Heart left ventricle (tissue), 16 donors: ENCODE measurements around the gene SGTA. TPM values are rescaled to one million over a fixed set of nuclear protein-coding genes. Genes with fewer than 3 reads are reported as not detected.

Source experiments
- ATAC-seq, 4 donors: fragments of 200-7000 bp; cut with Tn5 transposase; one replicate each; pipeline ENCODE4 v1.9.1; 2020 to 2022; ENCODE audit warnings: moderate library complexity in 4 of 4, mild to moderate bottlenecking in 3 of 4, moderate number of reproducible peaks in 1 of 4
- DNase-seq, 5 donors: peaks; one replicate each; pipeline ENCODE4 v3.0.0-alpha.2; 2020
- H3K27ac ChIP-seq, 12 donors: fragments of 200-600 bp; sonication (generic) in 4 of 12; one replicate each; pipeline versions ENCODE4 v1.5.0 to v1.8.0; 2016 to 2022; ENCODE audit warnings: mild to moderate bottlenecking in 2 of 12
- H3K27me3 ChIP-seq, 9 donors: fragments of 200-600 bp; sonication (generic) in 2 of 9; one replicate each; pipeline versions ENCODE4 v1.5.1 to v1.8.0; 2016 to 2022; ENCODE audit warnings: mild to moderate bottlenecking in 3 of 9
- H3K36me3 ChIP-seq, 9 donors: fragments of 200-600 bp; sonication (generic) in 2 of 9; one replicate each; pipeline versions ENCODE4 v1.5.0 to v1.8.0; 2018 to 2022; ENCODE audit warnings: mild to moderate bottlenecking in 2 of 9
- H3K4me1 ChIP-seq, 12 donors: fragments of 200-600 bp; sonication (generic) in 4 of 12; one replicate each; pipeline versions ENCODE4 v1.5.0 to v1.8.0; 2016 to 2022; ENCODE audit warnings: mild to moderate bottlenecking in 3 of 12
- H3K4me3 ChIP-seq, 12 donors: fragments of 200-600 bp; sonication (generic) in 4 of 12; one replicate each; pipeline versions ENCODE4 v1.5.0 to v1.8.0; 2017 to 2022; ENCODE audit warnings: mild to moderate bottlenecking in 9 of 12, moderate library complexity in 4 of 12
- H3K9me3 ChIP-seq, 12 donors: fragments of 200-600 bp; sonication (generic) in 4 of 12; one replicate each; pipeline versions ENCODE4 v1.5.0 to v1.8.0; 2016 to 2022; ENCODE audit warnings: mild to moderate bottlenecking in 1 of 12
- POLR2A ChIP-seq, 2 donors: fragments of 450-650 bp; IDR thresholded peaks; one replicate each; pipeline ENCODE4 v1.6.1; 2017; ENCODE audit warnings: antibody characterized with exemption in 2 of 2, mild to moderate bottlenecking in 2 of 2, moderate library complexity in 2 of 2
- WGBS, 4 donors: extraction: QIAGEN DNeasy Blood & Tissue Kit in 2 of 4; methylation state at CpG; one replicate each; pipeline versions ENCODE4 v1.1.5 to v1.1.7; 2013 to 2018; 5-methylcytosine and 5-hydroxymethylcytosine counted together
- intact Hi-C, 10 donors: fragments of 100-400 bp; cut with DNase I; formaldehyde crosslinking; loops; one replicate each; pipeline versions ENCODE4 v1.11.1 to v1.14.2; 2022
- polyA plus RNA-seq, 2 donors: library from polyadenylated mRNA; stranded (reverse); fragments of 200-250 nt; gene quantifications; one replicate each; pipeline ENCODE4 v1.2.3, GENCODE V29; 2013
- total RNA-seq, 9 donors: library from RNA; depleted of rRNA in 2 of 9; stranded (reverse); fragments of >200 nt in 2 of 9; fragmentation: NEBNext Ultra II Directional in 3 of 9; extraction: Animal tissue kit (Norgen Biotek cat#: 25700) in 3 of 9; gene quantifications; one replicate each; pipeline versions ENCODE4 v1.1.0 to v1.2.4, GENCODE V29; 2016 to 2023
- TF ChIP-seq, protein P1 (sequence below), 12 donors: fragments of 200-600 bp; sonication (generic) in 4 of 12; IDR thresholded peaks; one replicate each; pipeline versions ENCODE4 v1.5.0 to v1.8.0; 2018 to 2022; ENCODE audit warnings: antibody characterized with exemption in 12 of 12, mild to moderate bottlenecking in 5 of 12
- donor health status: ischemic (EF 13 %, LVEDD 7.1; RV severe dilation, severe dysfunction).
- donor health status: healthy with polysubstance abuse.
- donor health status: DM: no; HTN: yes; CAD: no.
- donor health status: DM: no; HTN: no; CAD: no.
- donor health status: ischemic (EF 25% LVEDD 6.9; RV normal size, moderate dysfunction).
- donor health status: ischemic (EF 25% LVEDD 5.7; RV mildly dilated, moderate dysfunction).
- donor health status: healthy.
- donor health status: DM: yes; HTN: yes; CAD: no.
- donor health status: ischemic (EF 35%, LVEDD 5.7; RV mildly dilated, moderate dysfunction).
- donor health status: nonischemic (EF 11% LVEDD 7.7; RV severe dilation, severe dysfunction).
- donor health status: DM: yes; HTN: yes; CAD: no.
- donor health status: PGD.
- donor health status: ischemic (EF 29% LVEDD 5.4; RV normal size, mild dysfunction).
- donor health status: nonischemic (EF 23%, LVEDD 6.1; RV moderate dilation, normal function).

The SGTA gene
- total and polyA plus RNA-seq, 11 donors, result 47.4 to 125 (median 65.6) TPM

GRCh38 chr19:2796659-2797266 is 13.7 kb upstream of the SGTA start:
- Histone ChIP-seq H3K4me3 (no peak overlapping the region), H3K4me1 (peaks cover 0 to 24% (median 8%) of the 10 kb centered on the region in 12 donors), H3K27me3 (no peaks in the 10 kb centered on the region), H3K9me3 (no peaks in the 10 kb centered on the region), H3K27ac (peak overlapping the region; percentile 60 to 90 (median 77)), H3K36me3 (peaks cover 0 to 81% (median 29%) of the 10 kb centered on the region in 9 donors)
- DNase-seq (peak in 4 of 5 donors; percentile 44 to 75 (median 60)), ATAC-seq (peak; percentile 22 to 70 (median 50))
- intact Hi-C loops, result no loop called here
- 84 to 86% (median 85%) methylated on average over 20 to 23 of the region's 23 CpGs for WGBS, 4 donors
- TF ChIP-seq, protein P1, sequence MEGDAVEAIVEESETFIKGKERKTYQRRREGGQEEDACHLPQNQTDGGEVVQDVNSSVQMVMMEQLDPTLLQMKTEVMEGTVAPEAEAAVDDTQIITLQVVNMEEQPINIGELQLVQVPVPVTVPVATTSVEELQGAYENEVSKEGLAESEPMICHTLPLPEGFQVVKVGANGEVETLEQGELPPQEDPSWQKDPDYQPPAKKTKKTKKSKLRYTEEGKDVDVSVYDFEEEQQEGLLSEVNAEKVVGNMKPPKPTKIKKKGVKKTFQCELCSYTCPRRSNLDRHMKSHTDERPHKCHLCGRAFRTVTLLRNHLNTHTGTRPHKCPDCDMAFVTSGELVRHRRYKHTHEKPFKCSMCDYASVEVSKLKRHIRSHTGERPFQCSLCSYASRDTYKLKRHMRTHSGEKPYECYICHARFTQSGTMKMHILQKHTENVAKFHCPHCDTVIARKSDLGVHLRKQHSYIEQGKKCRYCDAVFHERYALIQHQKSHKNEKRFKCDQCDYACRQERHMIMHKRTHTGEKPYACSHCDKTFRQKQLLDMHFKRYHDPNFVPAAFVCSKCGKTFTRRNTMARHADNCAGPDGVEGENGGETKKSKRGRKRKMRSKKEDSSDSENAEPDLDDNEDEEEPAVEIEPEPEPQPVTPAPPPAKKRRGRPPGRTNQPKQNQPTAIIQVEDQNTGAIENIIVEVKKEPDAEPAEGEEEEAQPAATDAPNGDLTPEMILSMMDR (IDR thresholded peaks at IDR 0.05), result no peak
- no peak for TF ChIP-seq POLR2A (IDR thresholded peaks at IDR 0.05)

GRCh38 chr19:2795827-2796658 is 13.0 kb upstream of the SGTA start:
- no peak overlapping the region for H3K4me3 ChIP-seq
- no peak for DNase-seq
- intact Hi-C loops, result no loop called here
- 77 to 90% (median 86%) methylated on average over 27 of the region's 27 CpGs for WGBS, 4 donors
- TF ChIP-seq, protein P1 (IDR thresholded peaks at IDR 0.05), result no peak
- TF ChIP-seq POLR2A (IDR thresholded peaks at IDR 0.05), result no peak
- no peaks in the 10 kb centered on the region for H3K9me3 ChIP-seq
- ATAC-seq, result no peak
- H3K4me1 ChIP-seq, result peaks cover 0 to 29% (median 8%) of the 10 kb centered on the region in 12 donors
- H3K27ac ChIP-seq, result peak overlapping the region in 8 of 12 donors; percentile 60 to 89 (median 81)
- H3K27me3 ChIP-seq, result no peaks in the 10 kb centered on the region
- H3K36me3 ChIP-seq, result peaks cover 0 to 84% (median 32%) of the 10 kb centered on the region in 9 donors

DNA sequence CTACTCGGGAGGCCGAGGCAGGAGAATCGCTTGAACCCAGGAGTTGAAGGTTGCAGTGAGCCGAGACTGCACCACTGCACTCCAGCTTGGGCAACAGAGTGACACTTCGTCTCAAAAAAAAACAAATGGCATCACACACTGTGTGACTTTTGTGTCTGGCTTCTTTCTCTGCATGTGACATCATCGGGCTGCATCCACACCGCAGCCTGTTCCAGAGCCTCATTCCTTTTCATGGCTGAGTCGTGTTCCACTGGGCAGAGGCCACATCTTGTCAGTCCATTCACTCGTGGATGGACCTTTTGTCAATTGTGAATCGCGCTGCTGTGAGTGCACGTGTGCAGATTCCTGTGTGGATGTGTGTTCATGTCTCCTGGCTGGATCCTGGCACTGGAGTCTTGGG is 10.5 kb upstream of the SGTA start:
- peaks cover 0 to 68% (median 34%) of the 10 kb centered on the region in 9 donors for H3K36me3 ChIP-seq
- intact Hi-C loops, result no loop called here

More for the DNA sequence above, 10.5 kb upstream of the SGTA start:
- no peak overlapping the region for H3K27ac ChIP-seq
- TF ChIP-seq POLR2A (IDR thresholded peaks at IDR 0.05), result no peak
- TF ChIP-seq, protein P1 (IDR thresholded peaks at IDR 0.05), result no peak
- H3K9me3 ChIP-seq, result no peaks in the 10 kb centered on the region
- peaks cover 0 to 28% (median 7%) of the 10 kb centered on the region in 12 donors for H3K4me1 ChIP-seq
- 94 to 96% (median 96%) methylated on average over 12 of the region's 12 CpGs for WGBS, 4 donors
- no peak for DNase-seq
- no peak for ATAC-seq
- no peaks in the 10 kb centered on the region for H3K27me3 ChIP-seq
- no peak overlapping the region for H3K4me3 ChIP-seq
